Fibroblast of lung (primary cell): ENCODE results near the gene SFT2D1. TPM values are rescaled to one million over a fixed set of nuclear protein-coding genes. Genes with fewer than 3 reads are reported as not detected.
"Not testable (repeated sequence)": the region's sequence is repeated elsewhere in the genome, so short reads cannot be mapped to it uniquely, and the experiment has no call there.

Experiments
- DNase-seq, 2 donors: peaks; one replicate each; pipeline versions ENCODE4 v3.0.0 to v3.0.0-alpha.2; 2010; ENCODE audit warnings: low read depth in 2 of 2
- H2AFZ ChIP-seq: 2 replicates; pipeline ENCODE4 v1.5.1; 2012; ENCODE audit warnings: low read length, control low read depth, inconsistent platforms
- H3K27ac ChIP-seq: 2 replicates; pipeline ENCODE4 v1.5.1; 2011; ENCODE audit warnings: low read length, control low read depth; ENCODE audit not compliant: insufficient read depth
- H3K27me3 ChIP-seq: 2 replicates; pipeline ENCODE4 v1.5.1; 2011; ENCODE audit warnings: mild to moderate bottlenecking, low read length; ENCODE audit not compliant: control insufficient read depth, insufficient read depth
- H3K36me3 ChIP-seq: 2 replicates; pipeline ENCODE4 v1.5.1; 2011; ENCODE audit warnings: low read length; ENCODE audit not compliant: control insufficient read depth, insufficient read depth
- H3K4me1 ChIP-seq: 2 replicates; pipeline ENCODE4 v1.5.1; 2011; ENCODE audit warnings: low read length; ENCODE audit not compliant: control insufficient read depth, insufficient read depth; ENCODE audit errors: extremely low read depth
- H3K4me2 ChIP-seq: 2 replicates; pipeline ENCODE4 v1.5.1; 2011; ENCODE audit warnings: low read length, control low read depth; ENCODE audit not compliant: insufficient read depth; ENCODE audit errors: extremely low read depth
- H3K4me3 ChIP-seq, 4 experiments: fragments of 200-600 bp in 1 of 4; sonication (generic) in 1 of 4; replicated peaks in 1 of 4; 2 replicates each; pipeline ENCODE4 v1.5.1; 2011 to 2016; ENCODE audit warnings: low read length in 4 of 4, low read depth in 3 of 4, mild to moderate bottlenecking in 3 of 4, control low read depth in 2 of 4, inconsistent platforms in 1 of 4, mixed read lengths in 1 of 4; ENCODE audit not compliant: insufficient read depth in 1 of 4; ENCODE audit errors: control extremely low read depth in 1 of 4
- H3K79me2 ChIP-seq: 2 replicates; pipeline ENCODE4 v1.5.1; 2012; ENCODE audit warnings: mild to moderate bottlenecking, low read length, inconsistent platforms; ENCODE audit not compliant: control insufficient read depth, insufficient read depth
- H3K9ac ChIP-seq: 2 replicates; pipeline ENCODE4 v1.5.1; 2011; ENCODE audit warnings: mild to moderate bottlenecking, low read length, control low read depth; ENCODE audit not compliant: insufficient read depth
- H3K9me3 ChIP-seq: 2 replicates; pipeline ENCODE4 v1.5.1; 2012; ENCODE audit warnings: low read depth, low read length; ENCODE audit not compliant: control insufficient read depth, insufficient read depth
- H4K20me1 ChIP-seq: 2 replicates; pipeline ENCODE4 v1.5.1; 2011; ENCODE audit warnings: low read length; ENCODE audit not compliant: control insufficient read depth, insufficient read depth; ENCODE audit errors: extremely low read depth
- CTCF ChIP-seq, 2 donors: IDR thresholded peaks in 1 of 2; conservative IDR thresholded peaks in 1 of 2; 1 replicate in 1 of 2; 2 replicates in 1 of 2; pipeline ENCODE4 v1.5.1; 2011 to 2012; ENCODE audit warnings: low read length in 2 of 2, control low read depth in 1 of 2, inconsistent platforms in 1 of 2, low read depth in 1 of 2, mild to moderate bottlenecking in 1 of 2
- EZH2 ChIP-seq: IDR thresholded peaks from 2 replicates; pipeline ENCODE4 v1.5.1; 2012; ENCODE audit warnings: low read length, control low read depth, mild to moderate bottlenecking; ENCODE audit errors: missing control alignments
- polyA plus RNA-seq, 2 donors: library from polyadenylated mRNA; depleted of rRNA in 1 of 2; stranded (reverse) in 1 of 2; unstranded in 1 of 2; fragments of >200 nt; gene quantifications; 2 replicates each; pipeline ENCODE4 v1.2.1, GENCODE V29; 2011 to 2012; ENCODE audit warnings: missing spikeins in 1 of 2
- total RNA-seq: library from RNA; depleted of rRNA; stranded (reverse); fragments of >200 nt; gene quantifications from 2 replicates; pipeline ENCODE4 v1.2.1, GENCODE V29; 2014

The SFT2D1 gene
- total and polyA plus RNA-seq, 2 donors (not counting 1 experiment from before 2014, with no cell fraction given), result 34.8 to 86.0 TPM

DNA sequence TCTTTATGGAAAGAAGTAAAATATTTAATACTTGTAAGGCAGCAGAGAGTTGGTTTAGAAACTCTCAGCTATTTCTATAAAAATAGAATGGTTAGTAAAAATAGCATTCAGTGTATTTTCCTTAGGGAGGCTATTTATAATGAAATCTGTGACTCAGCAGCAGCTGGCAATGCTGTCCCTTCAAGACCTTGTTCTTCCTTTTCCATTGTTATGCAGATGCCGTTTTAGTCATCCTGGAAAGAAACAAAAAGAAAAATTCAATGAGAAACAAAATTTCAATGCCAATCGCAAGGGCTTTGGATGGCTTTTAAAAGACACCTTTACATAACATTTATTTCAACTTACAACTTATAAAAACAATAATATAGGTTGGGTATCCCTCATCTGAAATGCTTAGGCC, 22.9 kb upstream of the SFT2D1 start:
- H2AFZ ChIP-seq, result no peak overlapping the region
- H3K4me2 ChIP-seq, result no peak overlapping the region
- no peak overlapping the region for H3K4me3 ChIP-seq
- H3K9ac ChIP-seq, result no peak overlapping the region
- no peak overlapping the region for H3K27ac ChIP-seq
- no peaks in the 10 kb centered on the region for H3K9me3 ChIP-seq
- H3K79me2 ChIP-seq, result no peaks in the 10 kb centered on the region
- no peak for TF ChIP-seq EZH2
- no peak for TF ChIP-seq CTCF (conservative IDR thresholded peaks at IDR 0.05 in 1 of 2, IDR thresholded peaks at IDR 0.05 in 1 of 2; ENCODE audit: low read depth in 1 of 2, low read length in 2 of 2)
- no peaks in the 10 kb centered on the region for H3K36me3 ChIP-seq
- H4K20me1 ChIP-seq, result no peaks in the 10 kb centered on the region
- no peaks in the 10 kb centered on the region for H3K27me3 ChIP-seq
- H3K4me1 ChIP-seq, result peaks cover 2% of the 10 kb centered on the region
- peak; percentile 31 to 81 for DNase-seq

DNA sequence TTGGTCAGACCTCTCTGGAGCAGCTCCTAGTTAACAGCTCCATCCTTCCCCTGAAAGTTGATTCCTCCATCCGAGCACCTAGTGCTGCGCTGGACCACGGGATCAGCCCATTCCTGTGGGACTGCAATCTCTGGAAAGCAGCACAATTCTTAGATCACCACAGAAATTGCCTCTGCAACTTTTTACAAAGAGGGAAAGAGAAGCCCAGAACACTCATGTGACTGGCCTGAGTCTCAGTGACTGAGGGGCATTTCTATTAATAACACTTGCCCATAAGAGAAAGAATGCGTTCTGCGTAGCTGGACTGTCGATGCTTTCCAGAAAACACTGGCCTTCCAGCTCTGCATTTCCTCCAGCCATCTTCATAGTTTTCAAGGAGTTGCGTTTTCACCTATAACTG, 22.1 kb upstream of the SFT2D1 start:
- Histone ChIP-seq H3K4me2 (no peak overlapping the region), H3K36me3 (no peaks in the 10 kb centered on the region), H3K27me3 (no peaks in the 10 kb centered on the region), H4K20me1 (no peaks in the 10 kb centered on the region), H3K9ac (no peak overlapping the region), H3K4me1 (peaks cover 2% of the 10 kb centered on the region), H3K9me3 (no peaks in the 10 kb centered on the region), H3K79me2 (no peaks in the 10 kb centered on the region), H2AFZ (no peak overlapping the region), H3K27ac (no peak overlapping the region), H3K4me3 (no peak overlapping the region)
- DNase-seq, result peak in 1 of 2 donors; percentile 15
- TF ChIP-seq CTCF (conservative IDR thresholded peaks at IDR 0.05 in 1 of 2, IDR thresholded peaks at IDR 0.05 in 1 of 2; ENCODE audit: low read depth in 1 of 2, low read length in 2 of 2) (no peak), EZH2 (no peak)

DNA sequence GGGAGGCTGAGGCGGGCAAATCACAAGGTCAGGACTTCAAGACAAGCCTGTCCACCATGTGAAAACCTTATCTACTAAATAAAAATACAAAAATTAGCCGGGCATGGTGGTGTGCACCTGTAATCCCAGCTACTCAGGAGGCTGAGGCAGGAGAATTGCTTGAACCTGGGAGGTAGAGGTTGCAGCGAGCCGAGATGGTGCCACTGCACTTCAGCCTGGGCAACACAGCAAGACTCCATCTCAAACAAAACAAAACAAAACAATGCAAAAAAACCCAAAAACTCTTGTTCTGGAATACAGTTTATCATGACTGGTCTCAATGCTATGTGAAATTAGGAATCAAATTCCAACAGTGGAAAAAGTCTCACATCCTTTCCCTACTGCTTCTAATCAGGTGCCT, 20.1 kb upstream of the SFT2D1 start:
- not testable (repeated sequence) for H4K20me1 ChIP-seq, H3K27ac ChIP-seq, DNase-seq, H3K9ac ChIP-seq, H3K4me1 ChIP-seq, H3K9me3 ChIP-seq, H3K79me2 ChIP-seq, H2AFZ ChIP-seq, H3K4me2 ChIP-seq, H3K4me3 ChIP-seq, H3K36me3 ChIP-seq, H3K27me3 ChIP-seq
